ENCODE measurements around the gene THSD1. TPM values are rescaled to one million over a fixed set of nuclear protein-coding genes. Genes with fewer than 3 reads are reported as not detected.

THSD1 gene
- total and polyA plus RNA-seq, 2 experiments from 2014 or later = 11.6 to 12.0 TPM

DNA sequence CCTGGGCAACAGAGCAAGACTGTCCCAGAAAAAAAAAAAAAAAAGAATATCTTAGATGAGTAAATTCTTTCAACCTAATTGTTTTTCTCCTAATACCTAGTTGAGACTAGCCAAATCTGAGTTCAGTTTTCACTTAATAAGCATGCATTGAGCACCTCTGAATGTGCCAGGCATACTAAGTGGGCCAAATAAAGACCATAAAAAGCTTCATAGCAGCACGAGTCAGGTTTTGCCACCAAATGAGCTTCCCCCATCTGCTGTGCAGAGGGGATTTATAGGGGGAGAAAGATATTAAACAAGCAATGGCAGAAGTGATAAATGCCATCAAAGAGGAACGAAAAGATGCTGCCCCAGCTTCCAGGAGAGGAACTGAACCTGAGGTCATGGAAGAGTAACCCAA is 11.4 kb downstream of the THSD1 start:
- H2AFZ ChIP-seq = no peak overlapping the region
- no peak overlapping the region for H3K9ac ChIP-seq
- no peaks in the 10 kb centered on the region for H3K9me2 ChIP-seq (ENCODE audit: insufficient read depth)
- 72 to 73% methylated on average over 2 of the region's 2 CpGs for WGBS, 2 experiments (ENCODE audit: low coverage in 1 of 2, low lambda C conversion rate in 2 of 2, missing lambda C conversion rate in 2 of 2)
- no peaks in the 10 kb centered on the region for H4K20me1 ChIP-seq (ENCODE audit: insufficient read depth)
- no peaks in the 10 kb centered on the region for H3K79me2 ChIP-seq (ENCODE audit: insufficient read depth)
- no peaks in the 10 kb centered on the region for H3K9me3 ChIP-seq (ENCODE audit: low read depth)
- H3K27ac ChIP-seq = no peak overlapping the region
- H3F3A ChIP-seq (ENCODE audit: insufficient read depth) = no peaks in the 10 kb centered on the region
- H3K27me3 ChIP-seq (replicated peaks; ENCODE audit: insufficient read depth) = no peaks in the 10 kb centered on the region
- H3K36me3 ChIP-seq (ENCODE audit: low read depth) = no peaks in the 10 kb centered on the region; the same call in 1 of the 2 replicates
- in situ Hi-C loops (cut with MboI) = no loop called here
- no peak for DNase-seq
- TF ChIP-seq EZH2 (IDR thresholded peaks at IDR 0.05; ENCODE audit: insufficient read depth, poor library complexity, severe bottlenecking) (no peak), EZH2phosphoT487 (IDR thresholded peaks at IDR 0.05; ENCODE audit: insufficient read depth, low read depth) (no peak)
- no peak overlapping the region for H3K4me2 ChIP-seq (ENCODE audit: unreplicated experiment)
- no peak overlapping the region for H3K4me3 ChIP-seq
- H3K4me1 ChIP-seq (ENCODE audit: insufficient read depth) = no peaks in the 10 kb centered on the region

DNA sequence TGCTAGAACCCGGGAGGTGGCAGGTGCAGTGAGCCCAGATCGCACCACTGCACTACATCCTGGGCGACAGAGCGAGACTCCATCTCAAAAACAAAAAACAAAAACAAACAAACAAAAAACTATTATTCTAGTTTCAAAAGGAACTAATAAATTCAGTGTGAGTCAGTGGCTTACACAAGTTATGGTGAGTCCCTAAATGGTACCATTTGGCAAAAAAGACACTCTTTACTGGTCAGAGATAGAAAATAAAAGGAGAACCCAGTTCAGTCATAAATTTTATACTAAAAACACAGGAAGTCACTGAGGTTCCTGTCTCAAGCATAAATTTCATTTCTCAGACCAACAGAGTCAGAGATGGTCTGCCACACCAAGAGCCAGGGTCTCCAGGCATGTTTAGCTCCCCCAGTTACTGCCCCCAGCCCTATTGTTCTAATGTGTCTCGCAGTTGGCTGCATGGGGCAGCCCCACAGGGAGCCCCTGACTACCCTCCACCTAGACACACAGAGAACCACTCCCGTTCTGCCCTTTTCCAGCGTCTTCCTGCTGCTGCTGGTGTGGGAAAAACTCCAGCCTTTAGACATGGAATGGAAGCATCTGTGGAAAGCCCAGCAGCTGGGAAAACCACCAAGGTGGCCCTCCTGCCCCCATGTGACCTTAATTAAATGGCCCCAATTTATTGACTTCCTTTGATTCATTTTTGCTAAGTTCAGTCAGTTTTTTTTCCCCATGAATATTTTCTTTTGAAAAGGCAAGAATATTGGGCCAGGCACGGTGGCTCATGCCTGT is 12.2 kb downstream of the THSD1 start:
- H3K9me2 ChIP-seq (ENCODE audit: insufficient read depth) = no peaks in the 10 kb centered on the region
- in situ Hi-C loops (cut with MboI) = no loop called here
- no peak overlapping the region for H3K4me3 ChIP-seq
- H3K27ac ChIP-seq = no peak overlapping the region
- no peak overlapping the region for H3K9ac ChIP-seq
- H2AFZ ChIP-seq = no peak overlapping the region
- no peaks in the 10 kb centered on the region for H3K27me3 ChIP-seq (replicated peaks; ENCODE audit: insufficient read depth)
- H4K20me1 ChIP-seq (ENCODE audit: insufficient read depth) = no peaks in the 10 kb centered on the region
- H3F3A ChIP-seq (ENCODE audit: insufficient read depth) = no peaks in the 10 kb centered on the region
- no peaks in the 10 kb centered on the region for H3K4me1 ChIP-seq (ENCODE audit: insufficient read depth)
- WGBS, 2 experiments (ENCODE audit: low coverage in 1 of 2, low lambda C conversion rate in 2 of 2, missing lambda C conversion rate in 2 of 2) = 91% methylated on average over 8 of the region's 8 CpGs
- DNase-seq = peak; percentile 41
- 0 out of 2 replicates have a peak, but pooled peaks cover 4% of the 10 kb centered on the region for H3K79me2 ChIP-seq (ENCODE audit: insufficient read depth)
- no peak overlapping the region for H3K4me2 ChIP-seq (ENCODE audit: unreplicated experiment)
- TF ChIP-seq EZH2 (IDR thresholded peaks at IDR 0.05; ENCODE audit: insufficient read depth, poor library complexity, severe bottlenecking) (no peak), EZH2phosphoT487 (IDR thresholded peaks at IDR 0.05; ENCODE audit: insufficient read depth, low read depth) (no peak)
- no peaks in the 10 kb centered on the region; the same call in 1 of the 2 replicates for H3K36me3 ChIP-seq (ENCODE audit: low read depth)
- H3K9me3 ChIP-seq (ENCODE audit: low read depth) = no peaks in the 10 kb centered on the region

DNA sequence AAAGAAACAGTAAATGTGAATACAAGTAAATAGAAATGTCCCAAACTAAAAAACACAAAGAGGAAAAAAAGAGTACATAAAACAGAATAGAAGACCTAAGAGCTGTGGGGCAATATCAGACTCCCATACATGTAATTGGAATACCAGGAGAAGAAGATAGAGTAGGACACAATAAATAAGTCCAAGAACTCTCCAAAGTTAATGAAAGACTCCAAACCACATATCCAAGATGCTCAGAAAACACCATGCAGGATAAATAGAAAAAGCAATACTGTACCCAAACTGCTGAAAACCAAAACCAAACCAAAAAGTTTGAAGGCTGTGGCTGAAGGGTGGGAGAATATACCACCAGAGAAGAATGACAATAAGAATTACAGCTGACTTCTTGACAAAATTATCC is 18.3 kb downstream of the THSD1 start:
- Histone ChIP-seq H3K4me1 (ENCODE audit: insufficient read depth) (no peaks in the 10 kb centered on the region), H3K79me2 (ENCODE audit: insufficient read depth) (peaks cover 8% of the 10 kb centered on the region; the same call in 1 of the 2 replicates), H3K36me3 (ENCODE audit: low read depth) (peaks cover 5% of the 10 kb centered on the region; the same call in 1 of the 2 replicates), H3K27me3 (replicated peaks; ENCODE audit: insufficient read depth) (no peaks in the 10 kb centered on the region), H3K9me2 (ENCODE audit: insufficient read depth) (no peaks in the 10 kb centered on the region), H3K27ac (no peak overlapping the region), H3K4me3 (no peak overlapping the region), H4K20me1 (ENCODE audit: insufficient read depth) (no peaks in the 10 kb centered on the region), H3K9me3 (ENCODE audit: low read depth) (no peaks in the 10 kb centered on the region), H2AFZ (no peak overlapping the region), H3K4me2 (ENCODE audit: unreplicated experiment) (no peak overlapping the region), H3F3A (ENCODE audit: insufficient read depth) (no peaks in the 10 kb centered on the region), H3K9ac (no peak overlapping the region)
- DNase-seq = no peak
- TF ChIP-seq EZH2phosphoT487 (IDR thresholded peaks at IDR 0.05; ENCODE audit: insufficient read depth, low read depth) (no peak), EZH2 (IDR thresholded peaks at IDR 0.05; ENCODE audit: insufficient read depth, poor library complexity, severe bottlenecking) (no peak)
- in situ Hi-C loops (cut with MboI) = no loop called here

- no peaks in the 10 kb centered on the region for H3K9me3 ChIP-seq (ENCODE audit: low read depth)
- H3K4me2 ChIP-seq (ENCODE audit: unreplicated experiment) = no peak overlapping the region
- H4K20me1 ChIP-seq (ENCODE audit: insufficient read depth) = no peaks in the 10 kb centered on the region
- no peak overlapping the region for H3K27ac ChIP-seq
- H3K27me3 ChIP-seq (replicated peaks; ENCODE audit: insufficient read depth) = no peaks in the 10 kb centered on the region
- 86 to 90% methylated on average over 4 of the region's 4 CpGs for WGBS, 2 experiments (ENCODE audit: low coverage in 1 of 2, low lambda C conversion rate in 2 of 2, missing lambda C conversion rate in 2 of 2)
- H3K9ac ChIP-seq = no peak overlapping the region
- TF ChIP-seq EZH2 (IDR thresholded peaks at IDR 0.05; ENCODE audit: insufficient read depth, poor library complexity, severe bottlenecking) (no peak), EZH2phosphoT487 (IDR thresholded peaks at IDR 0.05; ENCODE audit: insufficient read depth, low read depth) (no peak)
- no peaks in the 10 kb centered on the region for H3K4me1 ChIP-seq (ENCODE audit: insufficient read depth)
- H3K4me3 ChIP-seq = no peak overlapping the region
- H3F3A ChIP-seq (ENCODE audit: insufficient read depth) = no peaks in the 10 kb centered on the region
- no peak overlapping the region for H2AFZ ChIP-seq
- DNase-seq = no peak
- H3K36me3 ChIP-seq (ENCODE audit: low read depth) = peaks cover 5% of the 10 kb centered on the region; the same call in 1 of the 2 replicates
- peaks cover 8% of the 10 kb centered on the region; the same call in 1 of the 2 replicates for H3K79me2 ChIP-seq (ENCODE audit: insufficient read depth)
- in situ Hi-C loops (cut with MboI) = no loop called here
- H3K9me2 ChIP-seq (ENCODE audit: insufficient read depth) = no peaks in the 10 kb centered on the region
These were observed 20.1 kb downstream of the THSD1 start for GRCh38 chr13:52385870-52386269.

All from GM23248 (cell line).